Aorta (tissue), 5 donors: Measurements from ENCODE around the gene HSD17B12. TPM values are rescaled to one million over a fixed set of nuclear protein-coding genes. Genes with fewer than 3 reads are reported as not detected.

Source experiments
- ATAC-seq: fragments of 200-7000 bp; cut with Tn5 transposase; one replicate; pipeline ENCODE4 v1.9.1; 2022; ENCODE audit warnings: moderate library complexity; ENCODE audit not compliant: low FRiP score
- DNase-seq, 2 donors: peaks; one replicate each; pipeline ENCODE4 v3.0.0-alpha.2; 2020
- H3K27ac ChIP-seq, 2 donors: one replicate each; pipeline ENCODE4 v1.5.1; 2013; ENCODE audit warnings: low read length in 2 of 2, mild to moderate bottlenecking in 2 of 2, moderate library complexity in 2 of 2, control low read depth in 1 of 2, inconsistent platforms in 1 of 2, low read depth in 1 of 2
- H3K27me3 ChIP-seq, 2 donors: one replicate each; pipeline ENCODE4 v1.6.1; 2013; ENCODE audit warnings: control low read depth in 1 of 2, low read length in 1 of 2, mild to moderate bottlenecking in 1 of 2, moderate library complexity in 1 of 2; ENCODE audit not compliant: insufficient read depth in 2 of 2, control insufficient read depth in 1 of 2
- H3K36me3 ChIP-seq, 2 donors: one replicate each; pipeline ENCODE4 v1.6.1; 2013; ENCODE audit warnings: control low read depth in 1 of 2, low read length in 1 of 2, mild to moderate bottlenecking in 1 of 2; ENCODE audit not compliant: insufficient read depth in 2 of 2, control insufficient read depth in 1 of 2
- H3K4me1 ChIP-seq, 2 donors: one replicate each; pipeline ENCODE4 v1.6.1; 2013; ENCODE audit warnings: low read length in 2 of 2, control low read depth in 1 of 2, mild to moderate bottlenecking in 1 of 2, moderate library complexity in 1 of 2; ENCODE audit not compliant: insufficient read depth in 2 of 2, control insufficient read depth in 1 of 2
- H3K4me3 ChIP-seq, 2 donors: one replicate each; pipeline ENCODE4 v1.5.1; 2013; ENCODE audit warnings: low read length in 2 of 2, control low read depth in 1 of 2, mild to moderate bottlenecking in 1 of 2
- H3K9me3 ChIP-seq: one replicate; pipeline ENCODE4 v1.6.1; 2013; ENCODE audit warnings: mild to moderate bottlenecking, low read length; ENCODE audit not compliant: control insufficient read depth
- WGBS, 2 donors: extraction: QIAGEN DNeasy Blood & Tissue Kit; methylation state at CpG; one replicate each; pipeline ENCODE4 v1.1.7; 2013; 5-methylcytosine and 5-hydroxymethylcytosine counted together
- intact Hi-C, 2 donors: fragments of 100-400 bp; cut with DNase I; formaldehyde crosslinking; loops; one replicate each; pipeline versions ENCODE4 v1.14.2 to v1.15.0; 2022
- polyA plus RNA-seq, 2 donors: library from polyadenylated mRNA; stranded (reverse); fragments of 200-250 nt; gene quantifications; one replicate each; pipeline ENCODE4 v1.2.3, GENCODE V29; 2013
- total RNA-seq, 2 donors: library from RNA; stranded (reverse); fragmentation: NEBNext Ultra II Directional; extraction: Animal tissue kit (Norgen Biotek cat#: 25700); gene quantifications; one replicate each; pipeline ENCODE4 v1.2.1, GENCODE V29; 2021
- donor health status: healthy with polysubstance abuse.
- donor health status: Bipolar disorder and iron deficiency.
- donor health status: DM: no; HTN: no; CAD: no.
- donor health status: DM: no; HTN: no; CAD: no.
- donor health status: DM: yes; HTN: yes; CAD: no.

The HSD17B12 gene
- total and polyA plus RNA-seq, 4 donors = 62.2 to 108 (median 87.3) TPM

GRCh38 chr11:43810929-43811596, 130.5 kb downstream of the HSD17B12 start:
- WGBS, 2 donors = 62% methylated on average over 7 of the region's 7 CpGs
- H3K9me3 ChIP-seq = no peaks in the 10 kb centered on the region
- H3K27me3 ChIP-seq = no peaks in the 10 kb centered on the region
- no peaks in the 10 kb centered on the region for H3K4me1 ChIP-seq
- DNase-seq = no peak
- no peak for ATAC-seq
- H3K27ac ChIP-seq = no peak overlapping the region
- intact Hi-C loops = no loop called here
- H3K36me3 ChIP-seq = no peaks in the 10 kb centered on the region
- H3K4me3 ChIP-seq = no peak overlapping the region

DNA sequence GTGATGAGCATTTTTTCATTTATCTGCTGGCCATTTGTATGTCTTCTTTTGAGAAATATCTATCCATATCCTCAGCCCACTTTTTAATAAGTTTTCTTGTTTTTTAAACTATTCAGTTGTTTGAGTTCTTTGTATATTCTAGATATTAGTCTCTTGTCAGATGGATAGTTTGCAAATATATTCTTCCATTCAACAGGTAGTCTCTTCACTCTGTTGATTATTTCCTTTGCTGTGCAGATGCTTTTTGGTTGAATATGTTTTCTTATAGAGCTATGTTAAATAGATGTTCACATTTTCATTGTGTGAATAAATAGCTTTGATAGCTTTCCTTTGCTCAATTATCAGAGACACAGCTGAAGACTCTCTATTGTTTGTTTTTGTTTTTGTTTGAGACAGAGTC, 131.9 kb downstream of the HSD17B12 start:
- H3K27me3 ChIP-seq = no peaks in the 10 kb centered on the region
- H3K4me3 ChIP-seq = no peak overlapping the region
- DNase-seq (no peak), ATAC-seq (no peak)
- H3K36me3 ChIP-seq = no peaks in the 10 kb centered on the region
- H3K9me3 ChIP-seq = no peaks in the 10 kb centered on the region
- H3K27ac ChIP-seq = no peak overlapping the region
- H3K4me1 ChIP-seq = no peaks in the 10 kb centered on the region
- intact Hi-C loops = no loop called here

- Histone ChIP-seq H3K9me3 (no peaks in the 10 kb centered on the region), H3K4me3 (no peak overlapping the region), H3K36me3 (no peaks in the 10 kb centered on the region), H3K27me3 (no peaks in the 10 kb centered on the region), H3K27ac (no peak overlapping the region), H3K4me1 (no peaks in the 10 kb centered on the region)
- 67 to 68% methylated on average over 1 of the region's 1 CpG for WGBS, 2 donors
- intact Hi-C loops = no loop called here
- no peak for ATAC-seq
- no peak for DNase-seq
Observed at GRCh38 chr11:43818220-43818619, 137.7 kb downstream of the HSD17B12 start.

- Histone ChIP-seq H3K9me3 (no peaks in the 10 kb centered on the region), H3K4me1 (no peaks in the 10 kb centered on the region), H3K27ac (no peak overlapping the region), H3K4me3 (no peak overlapping the region), H3K36me3 (no peaks in the 10 kb centered on the region), H3K27me3 (no peaks in the 10 kb centered on the region)
- intact Hi-C loops = no loop called here
- ATAC-seq = no peak
- DNase-seq = no peak
- WGBS, 2 donors = 94 to 95% methylated on average over 2 of the region's 2 CpGs
Observed at GRCh38 chr11:43819926-43820325, 139.4 kb downstream of the HSD17B12 start.

DNA sequence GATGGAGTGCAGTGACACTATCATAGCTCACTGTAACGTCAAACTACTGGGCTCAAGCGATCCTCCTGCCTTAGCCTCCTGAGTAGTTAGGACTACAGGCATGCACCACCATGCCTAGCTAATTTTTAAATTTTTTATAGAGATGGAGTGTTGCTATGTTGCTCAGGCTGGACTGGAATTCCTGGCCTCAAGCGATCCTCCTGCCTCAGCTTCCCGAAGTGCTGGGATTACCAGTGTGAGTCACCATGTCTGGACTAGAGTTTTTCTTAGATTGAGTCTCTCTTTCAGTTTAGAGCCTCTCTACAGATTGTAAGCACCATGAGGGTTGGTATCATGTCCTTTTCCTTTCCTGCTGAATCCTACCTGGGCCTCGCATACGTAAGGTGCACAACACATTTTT, 142.8 kb downstream of the HSD17B12 start:
- no peaks in the 10 kb centered on the region for H3K36me3 ChIP-seq
- 95 to 97% methylated on average over 6 of the region's 6 CpGs for WGBS, 2 donors
- no peak overlapping the region for H3K4me3 ChIP-seq
- no peaks in the 10 kb centered on the region for H3K9me3 ChIP-seq
- H3K27ac ChIP-seq = no peak overlapping the region
- ATAC-seq = no peak
- no peaks in the 10 kb centered on the region for H3K4me1 ChIP-seq
- no peaks in the 10 kb centered on the region for H3K27me3 ChIP-seq
- intact Hi-C loops = no loop called here
- no peak for DNase-seq

DNA sequence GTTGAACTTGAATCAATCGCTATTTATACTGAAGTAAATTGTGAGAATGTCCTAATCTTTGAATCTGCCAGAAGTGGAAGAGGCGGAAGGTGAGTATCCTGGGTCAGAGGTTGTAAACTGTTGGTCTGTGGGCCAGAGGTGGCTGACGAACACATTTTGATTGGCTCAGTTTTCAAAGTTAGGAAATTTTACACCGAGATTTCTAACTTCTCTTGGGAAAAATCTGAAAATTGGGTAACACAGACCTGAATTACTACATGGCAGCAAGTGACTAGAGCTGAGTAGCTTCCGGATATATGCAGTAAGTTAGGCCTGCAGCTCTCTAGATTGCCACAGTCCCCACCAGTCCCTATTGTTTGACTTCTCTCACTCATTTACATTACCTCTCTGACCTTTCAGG, 143.3 kb downstream of the HSD17B12 start:
- Histone ChIP-seq H3K27me3 (no peaks in the 10 kb centered on the region), H3K4me3 (no peak overlapping the region), H3K27ac (no peak overlapping the region), H3K4me1 (no peaks in the 10 kb centered on the region), H3K36me3 (no peaks in the 10 kb centered on the region), H3K9me3 (no peaks in the 10 kb centered on the region)
- ATAC-seq (no peak), DNase-seq (no peak)
- intact Hi-C loops = loop anchor here in 1 of 2 donors (2.0 kb wide), 1 partner anchor 29 kb away; no protein-coding TSS in a partner anchor
- WGBS, 2 donors = 92 to 94% methylated on average over 5 of the region's 5 CpGs

DNA sequence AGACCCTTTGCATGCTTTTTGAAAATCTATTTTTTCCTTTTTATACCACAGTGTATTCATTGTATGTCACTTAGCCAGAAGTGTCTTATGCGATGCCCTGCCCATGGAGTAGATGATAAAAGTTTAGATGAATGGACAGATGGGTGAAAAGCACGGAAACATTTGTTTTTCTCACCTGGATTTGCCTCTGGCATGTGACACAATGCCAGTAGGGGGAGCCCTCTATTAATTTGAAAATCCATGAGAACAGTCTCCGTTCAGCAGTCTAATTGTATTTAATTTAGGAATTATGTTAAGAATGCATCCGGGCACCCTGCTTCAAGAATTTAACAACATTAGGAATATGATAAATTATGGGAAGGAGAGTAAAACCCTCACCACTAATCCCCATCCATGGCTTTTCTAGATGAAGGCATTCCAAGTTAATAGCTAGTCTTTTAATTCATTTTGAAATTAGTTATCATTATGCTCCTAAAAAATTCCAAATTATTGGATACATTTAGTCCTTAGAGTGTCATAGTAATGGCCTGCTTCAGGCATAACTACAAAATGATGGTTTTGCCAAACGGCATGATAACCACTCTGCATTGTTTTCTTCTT, 144.8 kb downstream of the HSD17B12 start:
- ATAC-seq = no peak
- DNase-seq = no peak
- Histone ChIP-seq H3K27me3 (no peaks in the 10 kb centered on the region), H3K4me1 (no peaks in the 10 kb centered on the region), H3K4me3 (no peak overlapping the region), H3K27ac (no peak overlapping the region), H3K36me3 (no peaks in the 10 kb centered on the region), H3K9me3 (no peaks in the 10 kb centered on the region)
- intact Hi-C loops = loop anchor here in 1 of 2 donors (2.0 kb wide), 1 partner anchor 27 kb away; no protein-coding TSS in a partner anchor
- WGBS, 2 donors = 34 to 41% methylated on average over 5 of the region's 5 CpGs

DNA sequence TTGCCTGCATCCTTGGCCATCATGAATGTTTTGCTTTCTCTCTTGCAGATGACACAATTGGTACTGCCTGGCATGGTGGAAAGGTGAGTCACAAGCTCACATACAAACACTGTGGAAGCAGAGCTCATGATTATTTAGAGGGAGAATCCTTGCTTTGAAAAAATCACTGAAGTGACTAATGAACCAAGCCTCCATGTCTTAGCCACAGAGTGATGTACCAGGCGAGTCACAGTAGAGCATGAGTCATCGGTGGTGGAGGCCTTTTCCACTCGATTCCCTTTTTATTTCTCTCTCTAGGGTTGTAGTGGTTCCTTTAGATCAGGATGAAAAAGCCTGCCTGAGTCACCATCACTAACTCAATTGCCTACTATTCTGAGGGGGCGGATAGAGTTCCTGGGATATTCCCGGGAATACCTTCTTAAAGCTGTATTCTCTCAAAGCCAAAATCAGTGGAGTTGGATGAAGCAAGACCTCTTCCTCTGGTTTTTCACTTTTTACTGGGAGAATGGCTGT, 150.4 kb downstream of the HSD17B12 start:
- H3K36me3 ChIP-seq = no peaks in the 10 kb centered on the region
- peak overlapping the region; percentile 54 to 67 for H3K27ac ChIP-seq
- no peaks in the 10 kb centered on the region for H3K9me3 ChIP-seq
- no peaks in the 10 kb centered on the region for H3K27me3 ChIP-seq
- DNase-seq (peak in 1 of 2 donors; percentile 69), ATAC-seq (peak; percentile 85)
- intact Hi-C loops = no loop called here
- H3K4me3 ChIP-seq = no peak overlapping the region
- WGBS, 2 donors = 8 to 16% methylated on average over 5 of the region's 5 CpGs
- peaks cover 0 to 11% of the 10 kb centered on the region in 2 donors for H3K4me1 ChIP-seq

- ATAC-seq (no peak), DNase-seq (no peak)
- Histone ChIP-seq H3K4me3 (no peak overlapping the region), H3K27ac (no peak overlapping the region), H3K36me3 (no peaks in the 10 kb centered on the region), H3K27me3 (no peaks in the 10 kb centered on the region), H3K9me3 (no peaks in the 10 kb centered on the region), H3K4me1 (peaks cover 0 to 13% of the 10 kb centered on the region in 2 donors)
- 96 to 97% methylated on average over 4 of the region's 4 CpGs for WGBS, 2 donors
- intact Hi-C loops = no loop called here
Observed at GRCh38 chr11:43832536-43832935, 152.0 kb downstream of the HSD17B12 start.
